H1 (cell line): ENCODE data around the gene DNAAF3. TPM values are rescaled to one million over a fixed set of nuclear protein-coding genes. Genes with fewer than 3 reads are reported as not detected.

Source experiments
- BACH1 ChIP-seq: IDR thresholded peaks from 2 replicates; pipeline ENCODE4 v1.6.1; 2012; ENCODE audit warnings: low read length, improper control_type of control experiment
- CHD7 ChIP-seq: fragments of 300-600 bp; sonication (generic); IDR thresholded peaks from 2 replicates; pipeline ENCODE4 v1.7.1; 2012; ENCODE audit warnings: low read length, moderate library complexity, mild to moderate bottlenecking, inconsistent platforms; ENCODE audit not compliant: insufficient replicate concordance
- GTF2F1 ChIP-seq: IDR thresholded peaks from 2 replicates; pipeline ENCODE4 v1.6.1; 2012; ENCODE audit warnings: low read depth, low read length, improper control_type of control experiment, borderline replicate concordance
- HDAC6 ChIP-seq: IDR thresholded peaks from one replicate; pipeline ENCODE4 v1.7.1; 2012; ENCODE audit warnings: low read depth, mild to moderate bottlenecking, inconsistent platforms, low read length, moderate library complexity
- JUND ChIP-seq: IDR thresholded peaks from 2 replicates; pipeline ENCODE4 v1.6.1; 2011; ENCODE audit warnings: mild to moderate bottlenecking, improper control_type of control experiment, low read length
- PHF8 ChIP-seq: fragments of 200-600 bp; sonication (generic); conservative IDR thresholded peaks from 2 replicates; pipeline ENCODE4 v1.7.1; 2012; ENCODE audit warnings: low read depth, mild to moderate bottlenecking, inconsistent platforms, low read length, moderate library complexity
- SUZ12 ChIP-seq: fragments of 200-600 bp; sonication (generic); IDR thresholded peaks from 2 replicates; pipeline ENCODE4 v1.6.1; 2012; ENCODE audit warnings: mild to moderate bottlenecking, inconsistent platforms, low read length, moderate library complexity, mixed read lengths
- TBP ChIP-seq: IDR thresholded peaks from 2 replicates; pipeline ENCODE4 v1.6.1; 2011; ENCODE audit warnings: low read depth, low read length, improper control_type of control experiment
- polyA plus RNA-seq, 7 experiments: library from polyadenylated mRNA; depleted of rRNA in 3 of 7; stranded (reverse) in 5 of 7; unstranded in 2 of 7; fragments of >200 nt in 5 of 7; fragments of 200-250 nt in 2 of 7; gene quantifications; 1 replicate in 5 of 7; 2 replicates in 1 of 7; 4 replicates in 1 of 7; pipeline versions ENCODE4 v1.2.1 to v1.2.3, GENCODE V29; 2011 to 2013; ENCODE audit warnings: missing spikeins in 2 of 7, mixed read lengths in 2 of 7
- total RNA-seq: library from RNA; stranded (reverse); fragmentation: NEBNext Ultra II Directional; extraction: Animal tissue kit (Norgen Biotek cat#: 25700); gene quantifications from 2 replicates; pipeline ENCODE4 v1.2.1, GENCODE V29; 2021

Gene DNAAF3
- total and polyA plus RNA-seq, 2 of the 8 experiments (the other 6 are each of a cell fraction or from before 2014, with no cell fraction given), result 5.4 to 8.0 TPM

DNA sequence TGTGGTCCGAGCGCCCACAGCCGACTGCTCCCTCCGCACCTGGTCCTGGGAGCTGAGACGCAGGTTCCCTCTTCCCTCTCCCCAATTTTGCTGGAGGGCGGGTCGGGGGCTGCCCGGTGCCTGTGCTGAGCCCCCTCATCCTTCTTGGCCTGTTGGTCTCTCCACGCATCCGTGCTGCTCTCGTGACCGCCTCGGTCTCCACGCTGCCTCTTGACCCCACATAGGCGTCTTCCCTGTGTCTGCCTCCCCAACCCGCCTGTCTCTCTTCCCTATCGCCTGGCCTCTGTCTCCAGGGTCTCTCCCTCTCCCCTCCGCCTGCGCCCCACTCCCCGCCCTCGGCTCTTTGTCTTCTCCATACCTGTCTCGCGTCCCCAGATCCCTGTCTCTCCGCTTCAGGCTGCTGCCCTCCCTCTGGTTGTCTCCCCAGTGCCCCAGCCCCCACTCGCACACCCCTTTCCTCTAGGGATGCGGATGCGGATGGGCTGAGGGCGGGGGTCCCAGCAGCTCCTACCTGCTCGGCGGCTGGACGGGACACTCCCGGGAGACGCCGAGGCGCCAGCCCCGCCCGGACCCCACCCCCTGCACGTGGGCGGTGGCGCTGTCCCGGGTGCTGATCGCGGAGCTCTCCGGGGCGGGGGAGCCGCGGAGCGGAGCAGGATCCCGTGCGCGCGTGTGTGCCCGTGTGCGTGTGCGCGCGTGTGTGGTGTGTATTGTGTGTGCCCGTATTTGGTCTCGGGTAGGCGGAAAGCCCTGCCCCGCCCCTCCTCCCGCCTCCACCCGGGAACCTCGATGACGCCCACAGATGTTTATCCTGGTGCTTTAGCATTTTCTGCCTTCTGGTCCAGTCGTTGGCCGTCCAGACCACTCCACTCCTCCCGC is 13.4 kb upstream of the DNAAF3 start, which contains the start of gene SYT5 (continued):
- TF ChIP-seq PHF8 (no peak), CHD7 (no peak), BACH1 (no peak; the same call in 1 of the 2 replicates), JUND (no peak), HDAC6 (no peak), SUZ12 (no peak), TBP (no peak), GTF2F1 (no peak)
